B cell (primary cell): ENCODE results near the gene BOC. TPM values are rescaled to one million over a fixed set of nuclear protein-coding genes. Genes with fewer than 3 reads are reported as not detected.

Experiments
- ATAC-seq: fragments of 200-7000 bp; cut with Tn5 transposase; one replicate; pipeline ENCODE4 v1.10.0; 2021; ENCODE audit warnings: low read depth, mild to moderate bottlenecking, moderate number of reproducible peaks, moderate library complexity
- CTCF ChIA-PET: fragments of 350-600 bp; sonication (Branson Sonifier 250); formaldehyde crosslinking; loops from one replicate; lab custom pipeline; 2021; ENCODE audit warnings: antibody characterized with exemption, inconsistent platforms; lab: Charles Lee
- POLR2A ChIA-PET: fragments of 350-600 bp; sonication (Branson Sonifier 250); formaldehyde crosslinking; loops from one replicate; lab custom pipeline; 2021; ENCODE audit warnings: antibody characterized with exemption; lab: Charles Lee
- DNase-seq: peaks from one replicate; pipeline ENCODE4 v3.0.0; 2013
- H2AFZ ChIP-seq: 2 replicates; pipeline ENCODE4 v1.6.1; 2012; ENCODE audit warnings: mild to moderate bottlenecking, low read depth, low read length; ENCODE audit not compliant: insufficient read depth, poor library complexity, severe bottlenecking
- H3K27ac ChIP-seq, 2 donors: 1 replicate in 1 of 2; 2 replicates in 1 of 2; pipeline ENCODE4 v1.5.1; 2012 to 2013; ENCODE audit warnings: low read length in 2 of 2, mild to moderate bottlenecking in 2 of 2, moderate library complexity in 1 of 2
- H3K27me3 ChIP-seq, 4 experiments: fragments of 200-600 bp in 1 of 4; sonication (generic) in 1 of 4; replicated peaks in 1 of 4; 1 replicate in 2 of 4; 2 replicates in 2 of 4; pipeline versions ENCODE4 v1.6.1 to v1.7.0; 2013 to 2016; ENCODE audit warnings: low read length in 3 of 4, mild to moderate bottlenecking in 2 of 4, mixed read lengths in 1 of 4, moderate library complexity in 1 of 4; ENCODE audit not compliant: insufficient read depth in 4 of 4, control insufficient read depth in 3 of 4; ENCODE audit errors: control extremely low read depth in 1 of 4
- H3K36me3 ChIP-seq, 2 experiments: replicated peaks in 1 of 2; 1 replicate in 1 of 2; 2 replicates in 1 of 2; pipeline versions ENCODE4 v1.6.1 to v1.7.1; 2013; ENCODE audit warnings: low read length in 1 of 2; ENCODE audit not compliant: insufficient read depth in 2 of 2, control insufficient read depth in 1 of 2; ENCODE audit errors: control extremely low read depth in 1 of 2, extremely low read depth in 1 of 2
- H3K4me1 ChIP-seq, 2 donors: fragments of 200-600 bp in 1 of 2; sonication (generic) in 1 of 2; 1 replicate in 1 of 2; 2 replicates in 1 of 2; pipeline versions ENCODE4 v1.5.1 to v1.6.1; 2013 to 2017; ENCODE audit warnings: low read length in 2 of 2; ENCODE audit not compliant: control insufficient read depth in 2 of 2, insufficient read depth in 2 of 2
- H3K4me2 ChIP-seq: replicated peaks from 2 replicates; pipeline ENCODE3; 2012; ENCODE audit warnings: mild to moderate bottlenecking, low read depth, low read length; ENCODE audit not compliant: poor library complexity, severe bottlenecking
- H3K4me3 ChIP-seq, 5 experiments: fragments of 200-600 bp in 1 of 5; sonication (generic) in 1 of 5; 1 replicate in 3 of 5; 2 replicates in 2 of 5; pipeline versions ENCODE4 v1.5.1 to v1.7.0; 2011 to 2016; ENCODE audit warnings: low read length in 4 of 5, mild to moderate bottlenecking in 4 of 5, low read depth in 2 of 5, control low read depth in 1 of 5, moderate library complexity in 1 of 5; ENCODE audit not compliant: insufficient read depth in 1 of 5; ENCODE audit errors: control extremely low read depth in 1 of 5, extremely low read depth in 1 of 5
- H3K79me2 ChIP-seq: fragments of 200-600 bp; sonication (generic); one replicate; pipeline ENCODE4 v1.6.0; 2016; ENCODE audit warnings: low read length; ENCODE audit not compliant: control insufficient read depth, insufficient read depth
- H3K9ac ChIP-seq: fragments of 200-600 bp; sonication (generic); 2 replicates; pipeline ENCODE4 v1.6.1; 2017; ENCODE audit warnings: mild to moderate bottlenecking, low read length, moderate library complexity
- H3K9me3 ChIP-seq, 3 donors: one replicate each; pipeline versions ENCODE4 v1.6.1 to v1.7.1; 2013; ENCODE audit warnings: low read length in 2 of 3; ENCODE audit not compliant: control insufficient read depth in 2 of 3, insufficient read depth in 1 of 3; ENCODE audit errors: control extremely low read depth in 1 of 3
- H4K20me1 ChIP-seq: 2 replicates; pipeline ENCODE4 v1.6.0; 2012; ENCODE audit warnings: mild to moderate bottlenecking, low read length; ENCODE audit not compliant: insufficient read depth, control insufficient read depth, poor library complexity, severe bottlenecking
- H3K27ac Mint-ChIP-seq: one replicate; pipeline ENCODE4 v1.8.0; 2021; ENCODE audit warnings: mixed read lengths
- H3K27me3 Mint-ChIP-seq: one replicate; pipeline ENCODE4 v1.8.0; 2021; ENCODE audit warnings: mixed read lengths
- H3K4me1 Mint-ChIP-seq: one replicate; pipeline ENCODE4 v1.8.0; 2021; ENCODE audit warnings: mixed read lengths
- H3K4me3 Mint-ChIP-seq: one replicate; pipeline ENCODE4 v1.8.0; 2021; ENCODE audit warnings: mixed read lengths
- H3K9me3 Mint-ChIP-seq: one replicate; pipeline ENCODE4 v1.8.0; 2022; ENCODE audit warnings: mixed read lengths; ENCODE audit not compliant: insufficient read depth
- CTCF ChIP-seq: fragments of 200-600 bp; IDR thresholded peaks from one replicate; pipeline ENCODE4 v1.8.0; 2022; ENCODE audit warnings: antibody characterized with exemption, mild to moderate bottlenecking
- EZH2 ChIP-seq: IDR thresholded peaks from 2 replicates; pipeline ENCODE4 v1.6.1; 2012; ENCODE audit warnings: borderline replicate concordance, low read depth, mild to moderate bottlenecking, moderate library complexity, low read length; ENCODE audit not compliant: insufficient read depth, poor library complexity, severe bottlenecking
- WGBS: methylation state at CpG from one replicate; pipeline ENCODE4 v1.1.5; 2013; ENCODE audit warnings: missing lambda C conversion rate; ENCODE audit not compliant: insufficient coverage; 5-methylcytosine and 5-hydroxymethylcytosine counted together
- intact Hi-C: fragments of 100-400 bp; cut with micrococcal nuclease; formaldehyde crosslinking; loops from one replicate; pipeline ENCODE4 v1.10.0; 2022
- polyA plus RNA-seq: library from polyadenylated mRNA; depleted of rRNA; stranded (reverse); fragments of >200 nt; gene quantifications from 2 replicates; pipeline ENCODE4 v1.2.3, GENCODE V29; 2012
- total RNA-seq, 2 donors: library from RNA; stranded (reverse); fragments of 120-200 nt in 1 of 2; gene quantifications; 1 replicate in 1 of 2; 2 replicates in 1 of 2; pipeline versions ENCODE4 v1.2.3 to v1.2.4, GENCODE V29; 2013 to 2022

The BOC gene
- total and polyA plus RNA-seq, 2 donors (not counting 1 experiment from before 2014, with no cell fraction given): 0.12 to 2.0 TPM

- Histone ChIP-seq H3K4me1 (no peaks in the 10 kb centered on the region), H3K9ac (no peak overlapping the region), H4K20me1 (no peaks in the 10 kb centered on the region), H3K4me3 (no peak overlapping the region), H3K9me3 (no peaks in the 10 kb centered on the region), H3K4me2 (no peak overlapping the region), H3K36me3 (no peaks in the 10 kb centered on the region), H2AFZ (no peak overlapping the region), H3K27ac (no peak overlapping the region), H3K79me2 (no peaks in the 10 kb centered on the region), H3K27me3 (no peaks in the 10 kb centered on the region)
- Mint-ChIP-seq H3K4me3 (no peak overlapping the region), H3K4me1 (no peaks in the 10 kb centered on the region), H3K27ac (no peak overlapping the region), H3K9me3 (no peaks in the 10 kb centered on the region), H3K27me3 (peaks cover 4% of the 10 kb centered on the region)
- ChIA-PET POLR2A (no interaction called here), CTCF (no interaction called here)
- ATAC-seq (no peak), DNase-seq (no peak)
- WGBS: 96% methylated on average over 7 of the region's 7 CpGs
- intact Hi-C loops: no loop called here
- TF ChIP-seq CTCF (no peak), EZH2 (no peak)
Measured at GRCh38 chr3:113167825-113168801, 43.2 kb upstream of the BOC start.

GRCh38 chr3:113169891-113170452 is 41.4 kb upstream of the BOC start:
- WGBS: 88% methylated on average over 6 of the region's 6 CpGs
- ATAC-seq (no peak), DNase-seq (no peak)
- Mint-ChIP-seq H3K27me3 (peaks cover 4% of the 10 kb centered on the region), H3K4me1 (no peaks in the 10 kb centered on the region), H3K4me3 (no peak overlapping the region), H3K9me3 (no peaks in the 10 kb centered on the region), H3K27ac (no peak overlapping the region)
- no peak overlapping the region for H3K4me3 ChIP-seq
- ChIA-PET POLR2A (no interaction called here), CTCF (no interaction called here)
- H3K27me3 ChIP-seq: no peaks in the 10 kb centered on the region
- intact Hi-C loops: no loop called here
- H3K36me3 ChIP-seq: no peaks in the 10 kb centered on the region
- no peaks in the 10 kb centered on the region for H3K79me2 ChIP-seq
- H4K20me1 ChIP-seq: no peaks in the 10 kb centered on the region
- no peaks in the 10 kb centered on the region for H3K4me1 ChIP-seq
- H3K9me3 ChIP-seq: no peaks in the 10 kb centered on the region
- no peak overlapping the region for H3K4me2 ChIP-seq
- no peak overlapping the region for H3K9ac ChIP-seq
- H3K27ac ChIP-seq: no peak overlapping the region
- TF ChIP-seq EZH2 (no peak), CTCF (no peak)
- H2AFZ ChIP-seq: no peak overlapping the region
